ENCODE results near the gene ARHGAP18. TPM values are rescaled to one million over a fixed set of nuclear protein-coding genes. Genes with fewer than 3 reads are reported as not detected.

The ARHGAP18 gene
- polyA plus RNA-seq, 1 of the 3 experiments (the other 2 are of a cell fraction), result 25.0 TPM

DNA sequence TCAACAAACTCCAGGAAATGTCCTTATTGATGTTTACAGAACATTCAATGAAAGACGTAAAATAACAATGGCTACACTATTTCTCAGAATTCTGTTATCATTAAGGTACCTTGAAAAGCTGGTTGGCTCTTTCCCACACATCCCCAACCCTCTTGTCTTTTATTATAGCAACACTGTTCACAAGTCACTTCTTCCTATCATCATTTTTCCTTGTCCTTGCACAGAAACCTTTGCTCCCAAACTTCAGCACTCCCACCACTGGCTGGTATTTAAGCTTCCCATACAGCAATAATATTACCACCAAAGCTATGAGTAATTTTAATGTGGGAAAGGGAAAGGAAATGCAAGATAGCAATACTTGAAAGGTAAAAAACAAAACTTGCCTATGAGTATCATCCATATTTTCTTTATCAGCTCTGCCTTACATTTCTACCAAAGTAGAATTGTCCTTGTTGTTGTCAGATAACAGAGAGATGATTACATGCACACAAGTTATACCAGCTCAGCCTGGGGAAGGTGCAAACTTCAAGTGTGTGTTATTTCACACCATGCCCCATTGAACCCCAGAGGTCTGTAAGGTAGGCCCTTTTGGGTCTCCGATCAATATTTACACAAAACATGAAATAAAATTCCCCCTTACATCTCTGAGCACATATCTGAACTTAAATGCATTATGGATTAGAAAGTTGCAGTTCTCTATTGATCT is 32.2 kb downstream of the ARHGAP18 start:
- peak overlapping the region; percentile 49; the same call in 1 of the 2 replicates for H3K4me2 ChIP-seq
- no peaks in the 10 kb centered on the region for H3K9me3 ChIP-seq

GRCh38 chr6:129675669-129676472 is 34.1 kb downstream of the ARHGAP18 start:
- H3K4me2 ChIP-seq, result no peak overlapping the region
- POLR2A ChIA-PET, result no interaction called here
- TF ChIP-seq, protein P1, sequence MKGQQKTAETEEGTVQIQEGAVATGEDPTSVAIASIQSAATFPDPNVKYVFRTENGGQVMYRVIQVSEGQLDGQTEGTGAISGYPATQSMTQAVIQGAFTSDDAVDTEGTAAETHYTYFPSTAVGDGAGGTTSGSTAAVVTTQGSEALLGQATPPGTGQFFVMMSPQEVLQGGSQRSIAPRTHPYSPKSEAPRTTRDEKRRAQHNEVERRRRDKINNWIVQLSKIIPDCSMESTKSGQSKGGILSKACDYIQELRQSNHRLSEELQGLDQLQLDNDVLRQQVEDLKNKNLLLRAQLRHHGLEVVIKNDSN (IDR thresholded peaks at IDR 0.05; ENCODE audit: borderline replicate concordance, low read depth), result no peak
- TF ChIP-seq RCOR1 (IDR thresholded peaks at IDR 0.05; ENCODE audit: low read length), result no peak
- TF ChIP-seq GATA2 (CRISPR knock-in tag; IDR thresholded peaks at IDR 0.05), result no peak
- no peak for TF ChIP-seq USF2 (IDR thresholded peaks at IDR 0.05; ENCODE audit: borderline replicate concordance, low read depth, low read length)
- TF ChIP-seq, protein P2, sequence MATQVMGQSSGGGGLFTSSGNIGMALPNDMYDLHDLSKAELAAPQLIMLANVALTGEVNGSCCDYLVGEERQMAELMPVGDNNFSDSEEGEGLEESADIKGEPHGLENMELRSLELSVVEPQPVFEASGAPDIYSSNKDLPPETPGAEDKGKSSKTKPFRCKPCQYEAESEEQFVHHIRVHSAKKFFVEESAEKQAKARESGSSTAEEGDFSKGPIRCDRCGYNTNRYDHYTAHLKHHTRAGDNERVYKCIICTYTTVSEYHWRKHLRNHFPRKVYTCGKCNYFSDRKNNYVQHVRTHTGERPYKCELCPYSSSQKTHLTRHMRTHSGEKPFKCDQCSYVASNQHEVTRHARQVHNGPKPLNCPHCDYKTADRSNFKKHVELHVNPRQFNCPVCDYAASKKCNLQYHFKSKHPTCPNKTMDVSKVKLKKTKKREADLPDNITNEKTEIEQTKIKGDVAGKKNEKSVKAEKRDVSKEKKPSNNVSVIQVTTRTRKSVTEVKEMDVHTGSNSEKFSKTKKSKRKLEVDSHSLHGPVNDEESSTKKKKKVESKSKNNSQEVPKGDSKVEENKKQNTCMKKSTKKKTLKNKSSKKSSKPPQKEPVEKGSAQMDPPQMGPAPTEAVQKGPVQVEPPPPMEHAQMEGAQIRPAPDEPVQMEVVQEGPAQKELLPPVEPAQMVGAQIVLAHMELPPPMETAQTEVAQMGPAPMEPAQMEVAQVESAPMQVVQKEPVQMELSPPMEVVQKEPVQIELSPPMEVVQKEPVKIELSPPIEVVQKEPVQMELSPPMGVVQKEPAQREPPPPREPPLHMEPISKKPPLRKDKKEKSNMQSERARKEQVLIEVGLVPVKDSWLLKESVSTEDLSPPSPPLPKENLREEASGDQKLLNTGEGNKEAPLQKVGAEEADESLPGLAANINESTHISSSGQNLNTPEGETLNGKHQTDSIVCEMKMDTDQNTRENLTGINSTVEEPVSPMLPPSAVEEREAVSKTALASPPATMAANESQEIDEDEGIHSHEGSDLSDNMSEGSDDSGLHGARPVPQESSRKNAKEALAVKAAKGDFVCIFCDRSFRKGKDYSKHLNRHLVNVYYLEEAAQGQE (IDR thresholded peaks at IDR 0.05; ENCODE audit: low read depth, low read length), result no peak
- TF ChIP-seq, protein P3, sequence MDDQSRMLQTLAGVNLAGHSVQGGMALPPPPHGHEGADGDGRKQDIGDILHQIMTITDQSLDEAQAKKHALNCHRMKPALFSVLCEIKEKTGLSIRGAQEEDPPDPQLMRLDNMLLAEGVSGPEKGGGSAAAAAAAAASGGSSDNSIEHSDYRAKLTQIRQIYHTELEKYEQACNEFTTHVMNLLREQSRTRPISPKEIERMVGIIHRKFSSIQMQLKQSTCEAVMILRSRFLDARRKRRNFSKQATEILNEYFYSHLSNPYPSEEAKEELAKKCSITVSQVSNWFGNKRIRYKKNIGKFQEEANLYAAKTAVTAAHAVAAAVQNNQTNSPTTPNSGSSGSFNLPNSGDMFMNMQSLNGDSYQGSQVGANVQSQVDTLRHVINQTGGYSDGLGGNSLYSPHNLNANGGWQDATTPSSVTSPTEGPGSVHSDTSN (IDR thresholded peaks at IDR 0.05), result no peak
- no peak for TF ChIP-seq ELF1 (IDR thresholded peaks at IDR 0.05)
- TF ChIP-seq RFX5 (IDR thresholded peaks at IDR 0.05; ENCODE audit: low read length), result no peak
- TF ChIP-seq FOXM1 (IDR thresholded peaks at IDR 0.05; ENCODE audit: low read depth), result no peak
- no peak for TF ChIP-seq POLR2AphosphoS5 (IDR thresholded peaks at IDR 0.05; ENCODE audit: low read depth, low read length)

More for the DNA sequence above, 32.2 kb downstream of the ARHGAP18 start:
- Histone ChIP-seq H3K9ac (peak overlapping the region; percentile 17; the same call in 1 of the 2 replicates), H3K9me2 (no peaks in the 10 kb centered on the region), H3K79me2 (ENCODE audit: insufficient read depth) (peaks cover 88% of the 10 kb centered on the region), H3K4me1 (ENCODE audit: control insufficient read depth in 1 of 2, insufficient read depth in 2 of 2, low read depth in 1 of 2, low read length in 1 of 2) (peaks cover 0 to 72% of the 10 kb centered on the region in 2 experiments), H3F3A (replicated peaks; ENCODE audit: insufficient read depth) (peaks cover 56% of the 10 kb centered on the region), H3K36me3 (replicated peaks in 1 of 2; ENCODE audit: control insufficient read depth in 1 of 2, insufficient read depth in 2 of 2, low read length in 1 of 2) (peaks cover 0 to 17% of the 10 kb centered on the region in 2 experiments), H2AFZ (ENCODE audit: low read depth) (no peak overlapping the region), H4K20me1 (ENCODE audit: insufficient read depth) (no peaks in the 10 kb centered on the region), H3K4me3 (ENCODE audit: low read depth in 2 of 2, low read length in 1 of 2) (no peak overlapping the region), H3K27ac (ENCODE audit: low read depth in 2 of 2, low read length in 1 of 2) (peak overlapping the region; percentile 39 to 99), H3K27me3 (ENCODE audit: insufficient read depth) (no peaks in the 10 kb centered on the region)
- ChIA-PET CTCF (interaction anchor here (1.1 kb wide), 1 partner anchor 80 kb away, joined by 4 read pairs; no protein-coding TSS in a partner anchor), POLR2A (no interaction called here)
- no peak for DNase-seq
- WGBS (ENCODE audit: low lambda C conversion rate), result 95% methylated on average over 2 of the region's 2 CpGs
- no peak for TF ChIP-seq RAD21 (IDR thresholded peaks at IDR 0.05; ENCODE audit: low read length)
- TF ChIP-seq, protein P2 (IDR thresholded peaks at IDR 0.05; ENCODE audit: low read depth, low read length), result peak; percentile 71; the same call in 1 of the 2 replicates

More at GRCh38 chr6:129675669-129676472, 34.1 kb downstream of the ARHGAP18 start:
- Histone ChIP-seq H2AFZ (ENCODE audit: low read depth) (no peak overlapping the region), H3K36me3 (replicated peaks in 1 of 2; ENCODE audit: control insufficient read depth in 1 of 2, insufficient read depth in 2 of 2, low read length in 1 of 2) (peaks cover 0 to 23% of the 10 kb centered on the region in 2 experiments), H3K4me3 (ENCODE audit: low read depth in 2 of 2, low read length in 1 of 2) (no peak overlapping the region), H4K20me1 (ENCODE audit: insufficient read depth) (no peaks in the 10 kb centered on the region), H3K4me1 (ENCODE audit: control insufficient read depth in 1 of 2, insufficient read depth in 2 of 2, low read depth in 1 of 2, low read length in 1 of 2) (peaks cover 0 to 64% of the 10 kb centered on the region in 2 experiments; a peak in 3 of 4 replicates), H3K79me2 (ENCODE audit: insufficient read depth) (peaks cover 87% of the 10 kb centered on the region), H3K27me3 (ENCODE audit: insufficient read depth) (no peaks in the 10 kb centered on the region), H3K9ac (no peak overlapping the region), H3K9me2 (no peaks in the 10 kb centered on the region), H3K27ac (ENCODE audit: low read depth in 2 of 2, low read length in 1 of 2) (peak overlapping the region; percentile 9 to 99; a peak in 3 of 4 replicates), H3F3A (replicated peaks; ENCODE audit: insufficient read depth) (peaks cover 62% of the 10 kb centered on the region), H3K9me3 (no peaks in the 10 kb centered on the region)
- WGBS (ENCODE audit: low lambda C conversion rate), result 83% methylated on average over 5 of the region's 5 CpGs
- no peak for DNase-seq
- CTCF ChIA-PET, result no interaction called here

Measured in SK-N-SH (cell line).